Activated B cell treated with CpG ODN at 0.5 μM for 24 hours (primary cell): ENCODE data around the gene MIGA2. TPM values are rescaled to one million over a fixed set of nuclear protein-coding genes. Genes with fewer than 3 reads are reported as not detected.

Experiments used
- ATAC-seq: fragments of 200-7000 bp; cut with Tn5 transposase; one replicate; pipeline ENCODE4 v1.10.0; 2021; ENCODE audit warnings: low read depth, mild to moderate bottlenecking, moderate library complexity
- CTCF ChIA-PET: fragments of 350-600 bp; sonication (Branson Sonifier 250); formaldehyde crosslinking; loops from one replicate; lab custom pipeline; 2021; ENCODE audit warnings: antibody characterized with exemption; lab: Charles Lee
- POLR2A ChIA-PET: fragments of 350-600 bp; sonication (Branson Sonifier 250); formaldehyde crosslinking; loops from one replicate; lab custom pipeline; 2021; ENCODE audit warnings: antibody characterized with exemption; lab: Charles Lee
- DNase-seq: peaks from one replicate; pipeline ENCODE4 v3.0.0; 2022
- H3K27ac Mint-ChIP-seq: one replicate; pipeline ENCODE4 v1.8.0; 2020; ENCODE audit warnings: mixed read lengths
- H3K27me3 Mint-ChIP-seq: one replicate; pipeline ENCODE4 v1.8.0; 2021; ENCODE audit warnings: mixed read lengths
- H3K36me3 Mint-ChIP-seq: one replicate; pipeline ENCODE4 v1.8.0; 2021; ENCODE audit warnings: low read depth, mixed read lengths
- H3K4me1 Mint-ChIP-seq: one replicate; pipeline ENCODE4 v1.8.0; 2021; ENCODE audit warnings: mixed read lengths
- H3K4me3 Mint-ChIP-seq: one replicate; pipeline ENCODE4 v1.8.0; 2020; ENCODE audit warnings: mild to moderate bottlenecking, mixed read lengths
- H3K9me3 Mint-ChIP-seq: one replicate; pipeline ENCODE4 v1.8.0; 2020; ENCODE audit warnings: mixed read lengths
- CTCF ChIP-seq: fragments of 200-600 bp; IDR thresholded peaks from one replicate; pipeline ENCODE4 v1.8.0; 2022; ENCODE audit warnings: antibody characterized with exemption, mild to moderate bottlenecking
- intact Hi-C: fragments of 100-400 bp; cut with micrococcal nuclease; formaldehyde crosslinking; loops from one replicate; pipeline ENCODE4 v1.15.1; 2024
- total RNA-seq: library from RNA; stranded (reverse); gene quantifications from 2 replicates; pipeline ENCODE4 v1.2.3, GENCODE V29; 2022

Gene MIGA2
- total RNA-seq, 1 donor from 2014 or later, result 50.0 TPM

GRCh38 chr9:129108083-129108804 is 71.8 kb downstream of the MIGA2 start:
- H3K27ac Mint-ChIP-seq, result no peak overlapping the region
- no peak for TF ChIP-seq CTCF
- H3K4me3 Mint-ChIP-seq, result no peak overlapping the region
- no peak for ATAC-seq
- intact Hi-C loops, result no loop called here
- H3K9me3 Mint-ChIP-seq, result no peaks in the 10 kb centered on the region
- no peak for DNase-seq
- POLR2A ChIA-PET, result no interaction called here
- no peaks in the 10 kb centered on the region for H3K27me3 Mint-ChIP-seq
- CTCF ChIA-PET, result no interaction called here
- H3K36me3 Mint-ChIP-seq, result peaks cover 4% of the 10 kb centered on the region
- H3K4me1 Mint-ChIP-seq, result peaks cover 19% of the 10 kb centered on the region

- Mint-ChIP-seq H3K27me3 (no peaks in the 10 kb centered on the region), H3K36me3 (peaks cover 4% of the 10 kb centered on the region), H3K4me1 (peaks cover 26% of the 10 kb centered on the region), H3K9me3 (no peaks in the 10 kb centered on the region), H3K27ac (no peak overlapping the region), H3K4me3 (peak overlapping the region; percentile 74)
- intact Hi-C loops, result no loop called here
- ATAC-seq (no peak), DNase-seq (no peak)
- ChIA-PET CTCF (no interaction called here), POLR2A (interaction anchor here (3.3 kb wide), 1 partner anchor 28 kb away, joined by 27 read pairs; the partner anchor contains the start of gene DOLPP1)
- TF ChIP-seq CTCF, result no peak
Measured at GRCh38 chr9:129108805-129109536, 72.5 kb downstream of the MIGA2 start.

- Mint-ChIP-seq H3K4me1 (peaks cover 31% of the 10 kb centered on the region), H3K36me3 (peaks cover 4% of the 10 kb centered on the region), H3K27ac (peak overlapping the region; percentile 59), H3K9me3 (no peaks in the 10 kb centered on the region), H3K4me3 (peak overlapping the region; percentile 74), H3K27me3 (no peaks in the 10 kb centered on the region)
- DNase-seq (no peak), ATAC-seq (no peak)
- intact Hi-C loops, result no loop called here
- CTCF ChIA-PET, result no interaction called here
- TF ChIP-seq CTCF, result no peak
- POLR2A ChIA-PET, result interaction anchor here (0.6 to 3.3 kb wide), 2 partner anchors 11 to 29 kb away, joined by 4 to 27 read pairs; partner anchors contain the start of gene DOLPP1
Measured at GRCh38 chr9:129109537-129109903, 73.1 kb downstream of the MIGA2 start.

- POLR2A ChIA-PET, result interaction anchor here (0.6 to 3.3 kb wide), 6 partner anchors 12 to 516 kb away, joined by 3 to 27 read pairs (median 4); partner anchors contain the start of genes DOLPP1 and NTMT1
Measured at GRCh38 chr9:129109952-129110739, 73.7 kb downstream of the MIGA2 start.

More at GRCh38 chr9:129109952-129110739, 73.7 kb downstream of the MIGA2 start:
- no peak for DNase-seq
- no peak for TF ChIP-seq CTCF
- H3K27me3 Mint-ChIP-seq, result no peaks in the 10 kb centered on the region
- no peak overlapping the region for H3K27ac Mint-ChIP-seq
- H3K9me3 Mint-ChIP-seq, result no peaks in the 10 kb centered on the region
- CTCF ChIA-PET, result no interaction called here
- ATAC-seq, result no peak
- peaks cover 36% of the 10 kb centered on the region for H3K4me1 Mint-ChIP-seq
- intact Hi-C loops, result loop anchor here (1.0 to 5.0 kb wide), 3 partner anchors 29 to 66 kb away; partner anchors contain the start of gene DOLPP1
- H3K36me3 Mint-ChIP-seq, result peaks cover 4% of the 10 kb centered on the region
- peak overlapping the region; percentile 75 for H3K4me3 Mint-ChIP-seq
